ENCODE results near the gene GPR101.
A peak's percentile ranks its signal among the peaks of the same experiment; 100 is the strongest.

GPR101 gene

GRCh38 chrX:137058339-137059127, 24.7 kb upstream of the GPR101 start:
- no peak for DNase-seq (ENCODE audit: low read depth)
- H3K4me3 ChIP-seq (ENCODE audit: low read length) = no peak overlapping the region
- no peak for TF ChIP-seq CTCF (conservative IDR thresholded peaks at IDR 0.05; ENCODE audit: low read depth, low read length)

- no peak for TF ChIP-seq CTCF (conservative IDR thresholded peaks at IDR 0.05; ENCODE audit: low read depth, low read length)
- no peak for DNase-seq (ENCODE audit: low read depth)
- peak overlapping the region; percentile 42 for H3K4me3 ChIP-seq (ENCODE audit: low read length)
Measured at GRCh38 chrX:137052643-137053235, 18.9 kb upstream of the GPR101 start.

DNA sequence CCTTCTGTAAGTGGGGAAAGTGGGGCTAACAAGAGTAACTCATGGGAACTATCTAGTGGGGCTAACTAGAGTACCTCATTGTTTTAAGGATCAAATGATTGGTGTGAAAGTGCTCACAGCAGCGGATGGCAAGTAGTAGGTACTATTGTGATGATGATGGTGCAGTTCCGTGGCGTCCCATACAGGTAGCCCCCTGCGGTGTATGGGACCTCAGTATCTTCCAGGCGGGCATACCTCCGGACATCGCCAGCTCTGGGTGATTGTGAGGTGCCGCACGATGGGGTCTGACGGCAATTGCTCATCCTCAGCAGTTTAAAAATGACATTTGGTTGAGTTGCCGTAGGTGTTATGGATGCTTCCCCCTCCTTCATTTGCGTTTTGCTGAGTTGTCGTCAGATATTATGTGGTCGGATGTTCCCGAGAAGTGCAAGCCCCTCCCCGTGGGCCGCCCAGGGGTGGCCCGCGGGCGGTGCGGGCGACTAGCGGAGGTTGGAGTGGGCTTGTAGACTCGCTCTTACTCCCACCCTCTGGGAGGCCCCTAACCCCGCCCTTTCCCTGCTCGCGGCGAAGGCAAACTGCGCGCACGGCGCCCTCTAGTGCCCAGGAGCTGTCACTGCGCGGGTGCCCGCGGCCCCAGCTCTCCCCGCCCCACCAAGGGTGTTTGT, 18.3 kb upstream of the GPR101 start:
- DNase-seq (ENCODE audit: low read depth) = no peak
- TF ChIP-seq CTCF (conservative IDR thresholded peaks at IDR 0.05; ENCODE audit: low read depth, low read length) = peak; percentile 77
- peak overlapping the region; percentile 42 for H3K4me3 ChIP-seq (ENCODE audit: low read length)

DNA sequence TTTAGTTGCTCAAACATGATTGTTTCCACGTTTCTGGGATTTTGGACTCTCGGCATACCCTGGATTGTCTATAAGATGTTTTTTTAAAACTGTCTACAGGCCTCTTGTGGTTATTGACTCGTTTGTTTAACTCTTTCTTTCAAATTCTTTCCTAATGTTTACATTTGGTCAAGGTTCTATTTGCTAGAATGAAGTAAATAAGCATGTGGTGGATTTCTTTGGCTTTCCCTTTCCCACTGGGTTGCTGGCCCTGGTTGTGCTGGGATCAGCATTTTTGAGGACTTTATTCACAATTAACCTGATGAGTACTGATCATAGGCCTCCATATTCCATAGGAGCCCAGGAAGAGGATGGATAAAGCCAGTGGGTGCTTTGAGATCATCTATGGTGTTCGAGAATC, 11.1 kb upstream of the GPR101 start:
- DNase-seq (ENCODE audit: low read depth) = no peak
- no peak for TF ChIP-seq CTCF (conservative IDR thresholded peaks at IDR 0.05; ENCODE audit: low read depth, low read length)
- H3K4me3 ChIP-seq (ENCODE audit: low read length) = no peak overlapping the region

- no peak for DNase-seq (ENCODE audit: low read depth)
- no peak overlapping the region for H3K4me3 ChIP-seq (ENCODE audit: low read length)
- TF ChIP-seq CTCF (conservative IDR thresholded peaks at IDR 0.05; ENCODE audit: low read depth, low read length) = no peak
Measured at GRCh38 chrX:137043736-137044135, 9.9 kb upstream of the GPR101 start.

GRCh38 chrX:137041329-137041728, 7.5 kb upstream of the GPR101 start:
- DNase-seq (ENCODE audit: low read depth) = no peak
- no peak overlapping the region for H3K4me3 ChIP-seq (ENCODE audit: low read length)
- no peak for TF ChIP-seq CTCF (conservative IDR thresholded peaks at IDR 0.05; ENCODE audit: low read depth, low read length)
